GM18526 (cell line): ENCODE measurements around the gene EPC2.

Experiments used
- POLR2A ChIP-seq: IDR thresholded peaks from 3 replicates; pipeline ENCODE4 v1.6.1; 2011; ENCODE audit not compliant: insufficient read length; ENCODE audit errors: extremely low read depth

EPC2 gene

GRCh38 chr2:148810081-148810480 lies 165.5 kb downstream of the EPC2 start:
- TF ChIP-seq POLR2A = no peak

GRCh38 chr2:148812306-148812705 lies 167.8 kb downstream of the EPC2 start:
- no peak for TF ChIP-seq POLR2A

GRCh38 chr2:148813603-148814065 lies 169.1 kb downstream of the EPC2 start:
- no peak for TF ChIP-seq POLR2A

- no peak for TF ChIP-seq POLR2A
These were observed 169.8 kb downstream of the EPC2 start for GRCh38 chr2:148814143-148814859.

DNA sequence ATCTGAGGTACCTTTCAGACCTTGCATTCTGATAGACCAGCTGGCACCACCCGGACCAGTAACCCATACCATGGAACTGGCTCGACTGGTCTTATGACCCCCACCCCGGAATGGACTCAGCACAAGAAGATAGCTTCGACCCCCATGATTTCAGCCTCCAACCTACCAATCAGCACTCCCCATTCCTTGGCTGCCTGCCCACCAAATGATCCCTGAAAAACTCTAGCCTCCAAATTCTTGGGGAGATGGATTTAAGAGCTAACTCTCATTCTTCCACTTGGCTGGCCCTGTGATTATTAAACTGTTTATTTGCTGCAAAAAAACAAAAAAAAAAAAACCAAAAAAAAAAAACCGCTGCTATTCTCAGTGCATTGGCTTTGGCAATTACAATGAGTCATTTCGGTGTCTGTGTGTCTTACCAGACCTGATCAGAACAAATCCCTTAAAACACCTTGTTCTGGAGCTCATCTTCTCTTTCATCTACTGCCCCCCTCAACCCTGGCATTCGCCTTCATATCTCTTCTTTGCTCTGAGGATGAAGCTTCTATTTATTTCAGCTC lies 170.4 kb downstream of the EPC2 start:
- TF ChIP-seq POLR2A = no peak

DNA sequence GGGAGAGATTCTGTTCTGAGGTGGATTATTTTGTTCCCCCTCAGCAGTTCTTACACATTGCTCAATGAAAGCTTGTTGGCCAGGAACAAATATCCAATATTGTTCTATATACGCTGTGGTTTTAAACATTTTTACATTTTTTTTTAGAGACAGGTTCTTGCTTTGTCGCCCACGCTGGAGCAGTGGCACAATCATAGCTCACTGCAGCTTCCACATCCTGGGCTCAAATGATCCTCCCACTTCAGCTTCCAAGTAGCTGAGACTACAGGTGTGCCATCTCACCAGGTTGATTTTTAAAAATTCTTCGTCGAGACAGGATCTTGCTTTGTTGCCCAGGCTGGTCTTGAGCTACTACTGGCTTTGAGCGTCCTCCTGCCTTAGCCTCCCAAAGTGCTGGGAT lies 171.6 kb downstream of the EPC2 start:
- TF ChIP-seq POLR2A = no peak

GRCh38 chr2:148817210-148817708 lies 172.7 kb downstream of the EPC2 start:
- no peak for TF ChIP-seq POLR2A

- TF ChIP-seq POLR2A = no peak
These were observed 174.6 kb downstream of the EPC2 start for GRCh38 chr2:148819019-148819585.

DNA sequence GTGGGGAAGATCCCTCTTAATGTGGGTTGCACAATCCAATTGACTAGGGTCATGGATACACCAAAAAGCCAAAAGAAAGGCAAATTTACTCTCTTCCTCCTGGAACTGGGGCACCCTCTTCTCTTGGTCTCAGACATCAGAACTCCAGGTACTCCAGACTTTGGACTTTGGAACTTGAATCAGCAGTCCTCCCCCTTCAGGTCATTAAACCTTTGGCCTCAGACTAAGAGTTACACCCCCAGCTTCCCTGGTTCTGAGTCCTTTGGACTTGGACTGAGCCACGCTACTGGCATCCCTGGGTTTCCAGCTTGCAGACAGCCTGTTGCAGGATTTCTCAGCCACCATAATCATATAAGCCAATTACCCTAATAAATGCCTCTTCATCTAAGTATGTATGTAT lies 179.6 kb downstream of the EPC2 start:
- no peak for TF ChIP-seq POLR2A

DNA sequence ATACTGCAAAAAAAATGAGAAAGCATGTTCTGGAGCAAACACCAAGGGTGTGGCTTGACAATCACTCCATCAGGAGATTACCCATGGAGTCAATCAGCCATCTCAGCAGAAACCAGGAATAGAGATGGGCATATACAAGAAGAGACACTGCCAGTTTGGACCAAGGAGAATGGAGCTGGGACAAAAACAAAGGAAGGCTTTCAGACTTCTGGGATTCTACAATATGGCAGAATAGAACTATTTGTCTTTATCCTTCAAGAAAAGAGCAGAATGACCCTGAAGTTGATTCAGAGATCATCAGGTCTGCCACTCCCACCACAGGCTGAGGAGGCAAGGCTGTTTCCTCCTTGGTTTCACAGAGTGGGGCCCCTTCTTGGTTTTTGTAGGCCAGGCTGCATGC lies 182.2 kb downstream of the EPC2 start:
- TF ChIP-seq POLR2A = no peak

GRCh38 chr2:148828941-148829340 lies 184.4 kb downstream of the EPC2 start:
- TF ChIP-seq POLR2A = no peak

DNA sequence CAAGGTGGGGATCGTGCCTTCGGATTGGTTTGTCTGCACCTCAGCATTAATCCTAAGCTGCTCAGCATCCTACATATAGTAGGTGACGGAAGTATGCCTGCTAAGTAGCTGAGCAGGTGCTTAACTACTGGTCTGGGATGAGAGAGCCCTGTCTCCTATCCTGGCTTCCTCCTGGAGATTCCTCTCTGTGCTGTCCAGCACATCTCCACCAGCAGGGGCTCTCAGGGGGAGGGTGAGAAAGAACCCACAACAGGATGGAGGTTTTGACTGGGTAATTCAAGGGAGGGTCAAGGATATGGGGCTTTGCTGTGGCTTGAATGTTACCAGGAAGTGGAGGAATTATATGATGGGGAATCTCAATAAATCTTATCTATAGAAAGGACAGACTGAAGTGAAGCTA lies 185.1 kb downstream of the EPC2 start:
- no peak for TF ChIP-seq POLR2A

- TF ChIP-seq POLR2A = no peak
These were observed 188.1 kb downstream of the EPC2 start for GRCh38 chr2:148832637-148833036.
